Upper lobe of left lung (tissue), 6 donors: Measurements from ENCODE around the gene TJAP1. TPM values are rescaled to one million over a fixed set of nuclear protein-coding genes. Genes with fewer than 3 reads are reported as not detected.
"Not testable (repeated sequence)": the region's sequence is repeated elsewhere in the genome, so short reads cannot be mapped to it uniquely, and the experiment has no call there.

Experiments used
- ATAC-seq, 2 donors: fragments of 200-7000 bp; cut with Tn5 transposase; one replicate each; pipeline ENCODE4 v1.9.1; 2022; ENCODE audit warnings: mild to moderate bottlenecking in 2 of 2, moderate library complexity in 2 of 2; ENCODE audit not compliant: low FRiP score in 2 of 2
- DNase-seq, 2 donors: peaks; one replicate each; pipeline ENCODE4 v3.0.0-alpha.2; 2019 to 2020
- H3K27ac ChIP-seq, 4 donors: fragments of 200-600 bp; sonication (generic); one replicate each; pipeline ENCODE4 v1.5.1; 2016 to 2019
- H3K27me3 ChIP-seq, 4 donors: fragments of 200-600 bp; sonication (generic); one replicate each; pipeline ENCODE4 v1.5.1; 2017 to 2019
- H3K36me3 ChIP-seq, 4 donors: fragments of 200-600 bp; sonication (generic); one replicate each; pipeline ENCODE4 v1.5.1; 2016 to 2019
- H3K4me1 ChIP-seq, 4 donors: fragments of 200-600 bp; sonication (generic); one replicate each; pipeline ENCODE4 v1.5.1; 2018 to 2019
- H3K4me3 ChIP-seq, 4 donors: fragments of 200-600 bp; sonication (generic); one replicate each; pipeline ENCODE4 v1.5.1; 2017 to 2019; ENCODE audit warnings: mild to moderate bottlenecking in 2 of 4, moderate library complexity in 1 of 4
- H3K9me3 ChIP-seq, 4 donors: fragments of 200-600 bp; sonication (generic); one replicate each; pipeline ENCODE4 v1.5.1; 2018 to 2019
- EP300 ChIP-seq, 4 donors: sonication (generic); formaldehyde crosslinking; IDR thresholded peaks; one replicate each; pipeline ENCODE4 v1.5.1; 2017; ENCODE audit warnings: antibody characterized with exemption in 4 of 4, control low read depth in 2 of 4
- POLR2A ChIP-seq, 4 donors: fragments of 450-650 bp; IDR thresholded peaks; one replicate each; pipeline ENCODE4 v1.5.1; 2016 to 2017; ENCODE audit warnings: antibody characterized with exemption in 4 of 4, mild to moderate bottlenecking in 2 of 4
- POLR2AphosphoS5 ChIP-seq, 2 donors: sonication (generic); formaldehyde crosslinking; IDR thresholded peaks; one replicate each; pipeline ENCODE4 v1.5.1; 2017; ENCODE audit warnings: antibody characterized with exemption in 2 of 2
- WGBS, 2 donors: methylation state at CpG; one replicate each; pipeline ENCODE4 v1.1.5; 2017 to 2018; 5-methylcytosine and 5-hydroxymethylcytosine counted together
- total RNA-seq, 6 donors: library from RNA; depleted of rRNA in 4 of 6; stranded (reverse); fragments of >200 nt in 4 of 6; gene quantifications; one replicate each; pipeline versions ENCODE4 v1.1.0 to v1.2.1, GENCODE V29; 2016 to 2021
- TF ChIP-seq, protein P1 (sequence below), 6 experiments: fragments of 450-650 bp in 4 of 6; fragments of 200-600 bp in 2 of 6; sonication (generic) in 2 of 6; IDR thresholded peaks; one replicate each; pipeline ENCODE4 v1.5.1; 2016 to 2019; ENCODE audit warnings: antibody characterized with exemption in 6 of 6
- donor health status: DM: no; HTN: no; CAD: no; lungs with moderate emphysema.
- donor health status: DM: no; HTN: yes; CAD: no; lungs with severe emphysema.

The TJAP1 gene
- total RNA-seq, 6 donors from 2014 or later = 22.2 to 57.6 (median 31.1) TPM

- no peak for DNase-seq
- Histone ChIP-seq H3K27ac (no peak overlapping the region), H3K36me3 (peaks cover 15 to 76% (median 45%) of the 10 kb centered on the region in 4 donors), H3K9me3 (no peaks in the 10 kb centered on the region), H3K4me1 (no peaks in the 10 kb centered on the region), H3K27me3 (no peaks in the 10 kb centered on the region), H3K4me3 (no peak overlapping the region)
- TF ChIP-seq, protein P1, sequence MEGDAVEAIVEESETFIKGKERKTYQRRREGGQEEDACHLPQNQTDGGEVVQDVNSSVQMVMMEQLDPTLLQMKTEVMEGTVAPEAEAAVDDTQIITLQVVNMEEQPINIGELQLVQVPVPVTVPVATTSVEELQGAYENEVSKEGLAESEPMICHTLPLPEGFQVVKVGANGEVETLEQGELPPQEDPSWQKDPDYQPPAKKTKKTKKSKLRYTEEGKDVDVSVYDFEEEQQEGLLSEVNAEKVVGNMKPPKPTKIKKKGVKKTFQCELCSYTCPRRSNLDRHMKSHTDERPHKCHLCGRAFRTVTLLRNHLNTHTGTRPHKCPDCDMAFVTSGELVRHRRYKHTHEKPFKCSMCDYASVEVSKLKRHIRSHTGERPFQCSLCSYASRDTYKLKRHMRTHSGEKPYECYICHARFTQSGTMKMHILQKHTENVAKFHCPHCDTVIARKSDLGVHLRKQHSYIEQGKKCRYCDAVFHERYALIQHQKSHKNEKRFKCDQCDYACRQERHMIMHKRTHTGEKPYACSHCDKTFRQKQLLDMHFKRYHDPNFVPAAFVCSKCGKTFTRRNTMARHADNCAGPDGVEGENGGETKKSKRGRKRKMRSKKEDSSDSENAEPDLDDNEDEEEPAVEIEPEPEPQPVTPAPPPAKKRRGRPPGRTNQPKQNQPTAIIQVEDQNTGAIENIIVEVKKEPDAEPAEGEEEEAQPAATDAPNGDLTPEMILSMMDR (IDR thresholded peaks at IDR 0.05) = no peak
- no peak for TF ChIP-seq POLR2A (IDR thresholded peaks at IDR 0.05)
- ATAC-seq = no peak
- WGBS, 2 donors = 86 to 100% methylated on average over 1 of the region's 1 CpG
These were observed 54.8 kb downstream of the TJAP1 start for GRCh38 chr6:43532201-43532600.

GRCh38 chr6:43538986-43539385 is 61.6 kb downstream of the TJAP1 start:
- H3K36me3 ChIP-seq = peaks cover 5 to 72% (median 36%) of the 10 kb centered on the region in 4 donors
- 98% methylated on average over 7 to 11 of the region's 17 CpGs for WGBS, 2 donors

GRCh38 chr6:43539409-43539808 is 62.0 kb downstream of the TJAP1 start:
- H3K4me3 ChIP-seq, ATAC-seq, H3K4me1 ChIP-seq, H3K27ac ChIP-seq, H3K27me3 ChIP-seq, H3K9me3 ChIP-seq: not testable (repeated sequence)
- H3K36me3 ChIP-seq = peaks cover 5 to 76% (median 37%) of the 10 kb centered on the region in 4 donors
- DNase-seq = peak in 1 of 2 donors; percentile 78
- 97 to 100% methylated on average over 13 to 20 of the region's 20 CpGs for WGBS, 2 donors

More at GRCh38 chr6:43538986-43539385, 61.6 kb downstream of the TJAP1 start:
- not testable (repeated sequence) for H3K4me1 ChIP-seq, ATAC-seq, H3K4me3 ChIP-seq, H3K9me3 ChIP-seq, H3K27ac ChIP-seq, H3K27me3 ChIP-seq
- DNase-seq = peak in 1 of 2 donors; percentile 54

GRCh38 chr6:43540507-43540906 is 63.1 kb downstream of the TJAP1 start:
- Histone ChIP-seq H3K4me3 (no peak overlapping the region), H3K36me3 (peaks cover 6 to 80% (median 44%) of the 10 kb centered on the region in 4 donors), H3K4me1 (no peaks in the 10 kb centered on the region), H3K27ac (no peak overlapping the region), H3K9me3 (no peaks in the 10 kb centered on the region), H3K27me3 (no peaks in the 10 kb centered on the region)
- ATAC-seq (no peak), DNase-seq (no peak)
- TF ChIP-seq POLR2A (IDR thresholded peaks at IDR 0.05) = no peak
- TF ChIP-seq POLR2AphosphoS5 (IDR thresholded peaks at IDR 0.05) = no peak
- TF ChIP-seq, protein P1 (IDR thresholded peaks at IDR 0.05) = no peak
- TF ChIP-seq EP300 (IDR thresholded peaks at IDR 0.05) = no peak
- WGBS, 2 donors = 94 to 97% methylated on average over 5 of the region's 5 CpGs

- TF ChIP-seq, protein P1 (IDR thresholded peaks at IDR 0.05) = no peak
- TF ChIP-seq POLR2A (IDR thresholded peaks at IDR 0.05) (no peak), POLR2AphosphoS5 (IDR thresholded peaks at IDR 0.05) (no peak), EP300 (IDR thresholded peaks at IDR 0.05) (no peak)
- Histone ChIP-seq H3K27me3 (no peaks in the 10 kb centered on the region), H3K4me3 (no peak overlapping the region), H3K9me3 (no peaks in the 10 kb centered on the region), H3K4me1 (no peaks in the 10 kb centered on the region), H3K27ac (no peak overlapping the region), H3K36me3 (peaks cover 9 to 89% (median 55%) of the 10 kb centered on the region in 4 donors)
- ATAC-seq (no peak), DNase-seq (no peak)
- WGBS, 2 donors = 94% methylated on average over 8 of the region's 8 CpGs
These were observed 64.6 kb downstream of the TJAP1 start for GRCh38 chr6:43541774-43542471.

- H3K4me1 ChIP-seq = no peaks in the 10 kb centered on the region
- DNase-seq (no peak), ATAC-seq (no peak)
- H3K36me3 ChIP-seq = peaks cover 9 to 93% (median 69%) of the 10 kb centered on the region in 4 donors
- H3K4me3 ChIP-seq = no peak overlapping the region
- TF ChIP-seq POLR2A (IDR thresholded peaks at IDR 0.05) (no peak), POLR2AphosphoS5 (IDR thresholded peaks at IDR 0.05) (no peak), EP300 (IDR thresholded peaks at IDR 0.05) (no peak)
- TF ChIP-seq, protein P1 (IDR thresholded peaks at IDR 0.05) = no peak
- 74 to 85% methylated on average over 4 of the region's 4 CpGs for WGBS, 2 donors
- no peak overlapping the region for H3K27ac ChIP-seq
- no peaks in the 10 kb centered on the region for H3K9me3 ChIP-seq
- H3K27me3 ChIP-seq = no peaks in the 10 kb centered on the region
These were observed 67.1 kb downstream of the TJAP1 start for GRCh38 chr6:43544461-43544860.
